ENCODE measurements around the gene POLR2H. TPM values are rescaled to one million over a fixed set of nuclear protein-coding genes. Genes with fewer than 3 reads are reported as not detected.

Gene POLR2H
- total RNA-seq, 1 experiment from 2014 or later, result 265 TPM

- no peak for DNase-seq (ENCODE audit: low read depth)
These were observed 25.7 kb downstream of the POLR2H start for GRCh38 chr3:184387174-184387714.

DNA sequence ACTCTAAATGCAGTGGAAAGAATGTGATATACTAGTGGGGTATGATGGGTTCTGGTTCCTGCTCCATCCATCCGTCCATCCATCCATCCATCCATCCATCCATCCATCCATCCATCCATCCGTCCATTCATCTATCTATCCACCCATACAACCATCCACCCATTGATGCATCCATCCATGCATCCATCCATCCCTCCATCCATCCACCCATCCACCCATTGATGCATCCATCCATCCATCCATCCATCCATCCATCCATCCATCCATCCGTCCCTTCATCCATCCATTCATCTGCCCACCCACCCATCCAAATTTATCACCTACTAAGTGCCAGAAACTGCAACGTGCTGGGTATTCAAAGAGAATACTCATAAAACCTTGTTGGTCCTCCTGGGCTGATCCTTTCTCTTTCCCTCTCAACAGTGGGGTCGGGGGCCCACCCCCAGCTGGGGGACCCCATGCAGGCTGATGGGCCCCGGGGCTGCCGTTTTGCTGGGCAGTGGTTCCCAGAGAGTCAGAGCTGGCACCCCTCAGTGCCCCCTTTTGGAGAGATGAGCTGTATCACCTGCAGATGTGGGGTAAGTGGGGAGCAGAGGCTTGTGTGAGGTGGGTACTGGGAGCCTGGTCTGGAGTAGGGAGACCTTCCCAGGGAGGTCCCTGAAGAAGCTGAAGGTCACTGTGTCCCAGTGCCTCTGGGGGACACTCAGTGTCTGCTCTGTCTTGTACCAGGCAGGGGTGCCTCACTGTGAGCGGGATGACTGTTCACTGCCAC, 26.8 kb downstream of the POLR2H start:
- DNase-seq (ENCODE audit: low read depth), result no peak

DNA sequence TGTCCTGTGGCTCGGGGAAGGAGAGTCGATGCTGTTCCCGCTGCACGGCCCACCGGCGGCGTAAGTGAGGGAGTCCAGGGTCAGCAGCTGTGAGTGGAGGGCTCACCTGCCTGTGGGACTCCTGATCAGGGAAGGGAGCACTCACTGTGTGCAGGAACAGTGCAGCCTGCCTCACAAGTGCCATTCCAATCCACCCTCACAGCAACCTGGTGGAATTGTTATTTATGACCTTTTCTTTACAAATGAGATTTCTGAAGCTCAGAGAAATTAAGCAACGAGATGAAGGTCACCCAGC, 27.4 kb downstream of the POLR2H start:
- no peak for DNase-seq (ENCODE audit: low read depth)

DNA sequence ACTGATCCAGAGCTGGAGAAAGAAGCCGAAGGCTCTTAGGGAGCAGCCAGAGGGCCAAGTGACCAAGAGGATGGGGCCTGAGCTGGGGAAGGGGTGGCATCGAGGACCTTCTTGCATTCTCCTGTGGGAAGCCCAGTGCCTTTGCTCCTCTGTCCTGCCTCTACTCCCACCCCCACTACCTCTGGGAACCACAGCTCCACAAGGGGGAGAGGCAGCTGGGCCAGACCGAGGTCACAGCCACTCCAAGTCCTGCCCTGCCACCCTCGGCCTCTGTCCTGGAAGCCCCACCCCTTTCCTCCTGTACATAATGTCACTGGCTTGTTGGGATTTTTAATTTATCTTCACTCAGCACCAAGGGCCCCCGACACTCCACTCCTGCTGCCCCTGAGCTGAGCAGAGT, 27.9 kb downstream of the POLR2H start:
- no peak for DNase-seq (ENCODE audit: low read depth)

DNA sequence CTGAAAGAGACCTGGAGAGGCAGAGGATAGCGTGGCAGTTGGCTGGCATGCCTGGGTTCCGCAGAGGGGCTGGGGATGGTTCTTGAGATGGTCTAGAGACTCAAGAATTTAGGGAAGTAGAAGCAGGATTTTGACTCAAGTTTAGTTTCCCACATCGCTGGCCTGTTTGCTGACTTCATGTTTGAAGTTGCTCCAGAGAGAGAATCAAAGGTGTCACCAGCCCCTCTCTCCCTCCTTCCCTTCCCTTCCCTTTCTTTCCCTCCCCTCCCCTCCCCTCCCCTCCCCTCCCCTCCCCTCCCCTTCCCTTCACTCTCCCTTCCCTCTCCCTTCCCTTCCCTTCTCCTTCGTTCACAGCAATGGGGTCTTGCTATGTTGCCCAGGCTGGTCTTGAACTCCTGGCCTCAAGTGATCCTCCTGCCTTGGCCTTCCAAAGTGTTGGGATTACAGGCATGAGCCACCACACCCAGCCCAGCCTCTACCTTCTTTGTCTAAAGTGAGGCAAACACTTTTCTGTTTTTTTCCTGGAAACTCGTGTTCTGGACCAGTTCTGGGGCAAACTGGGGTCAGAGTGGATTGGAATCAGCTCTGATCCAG, 28.5 kb downstream of the POLR2H start:
- DNase-seq (ENCODE audit: low read depth), result no peak

DNA sequence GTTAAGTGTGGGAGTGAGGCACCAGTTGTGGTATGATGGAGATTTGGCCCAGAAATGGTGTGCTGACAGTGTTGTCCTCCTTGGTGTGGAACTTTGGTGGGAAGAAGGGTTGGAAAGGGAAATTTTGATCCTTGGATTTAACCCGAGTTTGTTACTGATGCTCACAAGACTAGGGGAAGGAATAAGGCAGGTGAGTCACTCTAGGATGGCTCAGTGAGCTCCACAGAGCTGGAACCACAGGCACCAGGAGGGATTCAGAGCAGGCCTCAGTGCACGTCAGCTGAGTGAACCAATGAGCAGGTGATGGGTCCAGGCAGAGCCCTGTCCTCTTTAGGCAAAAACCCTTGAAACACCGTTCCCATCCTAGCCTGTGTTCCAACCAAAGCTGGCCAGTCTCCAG, 29.8 kb downstream of the POLR2H start:
- no peak for DNase-seq (ENCODE audit: low read depth)

DNA sequence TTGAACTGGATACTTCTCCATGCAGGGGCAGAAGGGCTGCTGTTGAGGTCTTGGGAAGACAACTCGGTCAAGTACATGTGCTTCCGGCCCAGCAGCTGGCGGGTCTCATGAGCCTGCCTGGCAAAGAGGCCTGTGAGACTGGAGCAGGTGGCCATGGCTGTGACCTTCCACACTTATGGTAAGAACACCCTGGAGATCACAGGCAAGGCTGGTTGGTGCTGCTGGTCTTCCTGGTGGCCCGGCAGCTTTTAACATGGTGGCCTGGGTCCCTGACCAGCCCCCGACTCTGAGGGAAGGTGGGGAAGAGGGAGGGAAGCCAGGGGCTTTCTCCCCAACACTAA, 33.8 kb downstream of the POLR2H start:
- no peak for DNase-seq (ENCODE audit: low read depth)

- peak; percentile 90 for DNase-seq (ENCODE audit: low read depth)
These were observed 37.9 kb downstream of the POLR2H start for GRCh38 chr3:184399410-184399809.

DNA sequence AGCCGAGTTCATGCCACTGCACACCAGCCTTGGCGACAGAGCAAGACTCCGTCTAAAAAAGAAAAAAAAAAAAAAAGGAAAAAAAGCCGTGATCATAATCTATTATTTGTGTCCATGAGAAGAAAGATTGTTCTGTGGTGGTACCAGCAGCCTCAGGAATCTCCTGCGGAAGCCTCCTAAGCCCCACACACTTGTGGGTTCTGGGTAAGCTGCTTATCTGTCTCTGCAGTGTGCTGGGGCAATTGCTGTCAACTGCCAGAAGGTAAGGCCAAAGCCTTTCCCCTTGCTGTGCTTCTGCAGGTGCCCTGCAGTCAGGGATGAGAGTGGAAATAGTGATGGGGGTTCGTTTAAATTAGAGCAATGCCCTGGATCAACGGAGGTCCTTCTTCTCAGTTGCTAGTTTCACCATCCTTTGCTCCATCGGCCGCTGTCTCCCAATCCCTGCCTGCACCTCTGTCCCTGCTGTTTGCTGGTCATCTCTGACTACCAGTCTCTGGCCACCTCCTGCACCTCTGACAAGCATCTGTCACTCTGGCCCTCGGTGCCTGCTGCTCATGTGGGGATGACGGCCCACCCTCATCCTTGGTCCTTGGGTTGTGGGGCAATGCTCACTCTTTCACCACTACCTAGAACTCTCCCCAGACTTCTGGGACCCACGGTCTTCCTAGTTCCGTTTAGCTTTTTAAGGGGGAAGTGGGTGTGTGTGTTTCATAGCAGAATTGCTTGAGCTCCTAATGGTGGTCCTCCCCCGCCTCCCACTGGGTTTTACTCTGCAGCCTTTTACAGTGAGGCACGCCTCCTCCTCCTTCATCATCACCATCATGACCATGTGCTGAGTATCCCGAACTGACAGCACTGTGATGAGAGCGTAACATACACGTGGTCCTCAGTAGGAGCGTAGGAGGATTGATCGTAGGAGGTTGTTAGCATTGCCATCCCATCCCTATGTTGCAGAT, 43.8 kb downstream of the POLR2H start:
- DNase-seq (ENCODE audit: low read depth), result no peak

DNA sequence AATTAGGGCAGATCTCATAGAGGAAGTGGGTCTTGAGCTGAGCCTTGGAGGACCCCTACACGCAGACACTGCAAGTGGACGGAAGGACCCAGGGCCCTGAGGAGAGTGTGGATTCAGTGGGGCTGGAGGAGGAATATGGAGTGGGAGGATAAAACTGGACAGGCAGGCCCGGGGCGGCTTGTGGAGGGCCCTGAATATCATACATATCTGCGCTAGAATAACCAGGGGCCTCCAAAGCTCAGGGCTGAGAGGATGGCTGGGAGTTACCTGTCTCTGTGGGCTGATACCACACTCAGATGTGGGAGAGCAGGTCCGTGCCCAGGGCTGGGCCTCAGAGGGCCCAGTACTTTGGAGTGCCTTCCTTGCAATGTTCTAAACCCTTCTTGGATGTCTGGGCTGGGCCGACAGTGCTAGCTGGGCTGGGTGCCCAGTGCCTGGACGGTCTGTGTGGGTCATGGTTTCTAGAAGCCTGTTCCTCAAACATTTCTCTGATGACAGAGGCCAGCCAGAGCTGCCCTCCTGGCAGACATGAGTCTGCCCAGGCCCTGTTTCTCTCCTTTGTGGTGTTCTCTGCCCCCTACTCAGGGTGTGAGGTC, 47.9 kb downstream of the POLR2H start:
- no peak for DNase-seq (ENCODE audit: low read depth)

- DNase-seq (ENCODE audit: low read depth), result no peak
These were observed 48.5 kb downstream of the POLR2H start for GRCh38 chr3:184409946-184410500.

- DNase-seq (ENCODE audit: low read depth), result no peak
These were observed 53.1 kb downstream of the POLR2H start for GRCh38 chr3:184414418-184415202.

DNA sequence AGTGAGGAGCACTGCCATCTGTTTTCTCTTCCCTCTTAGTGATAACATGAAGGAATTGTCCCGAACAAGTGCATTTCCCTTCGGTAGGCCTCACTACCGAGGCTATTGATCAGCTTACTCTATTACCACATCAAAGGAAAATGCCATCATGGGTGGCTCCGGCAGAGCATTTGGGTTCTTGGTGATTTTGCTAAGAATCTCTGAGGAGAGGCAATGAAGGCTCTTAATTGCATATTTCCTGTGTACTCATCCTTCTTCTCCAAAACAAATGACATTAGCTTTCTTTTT, 53.6 kb downstream of the POLR2H start:
- no peak for DNase-seq (ENCODE audit: low read depth)

DNA sequence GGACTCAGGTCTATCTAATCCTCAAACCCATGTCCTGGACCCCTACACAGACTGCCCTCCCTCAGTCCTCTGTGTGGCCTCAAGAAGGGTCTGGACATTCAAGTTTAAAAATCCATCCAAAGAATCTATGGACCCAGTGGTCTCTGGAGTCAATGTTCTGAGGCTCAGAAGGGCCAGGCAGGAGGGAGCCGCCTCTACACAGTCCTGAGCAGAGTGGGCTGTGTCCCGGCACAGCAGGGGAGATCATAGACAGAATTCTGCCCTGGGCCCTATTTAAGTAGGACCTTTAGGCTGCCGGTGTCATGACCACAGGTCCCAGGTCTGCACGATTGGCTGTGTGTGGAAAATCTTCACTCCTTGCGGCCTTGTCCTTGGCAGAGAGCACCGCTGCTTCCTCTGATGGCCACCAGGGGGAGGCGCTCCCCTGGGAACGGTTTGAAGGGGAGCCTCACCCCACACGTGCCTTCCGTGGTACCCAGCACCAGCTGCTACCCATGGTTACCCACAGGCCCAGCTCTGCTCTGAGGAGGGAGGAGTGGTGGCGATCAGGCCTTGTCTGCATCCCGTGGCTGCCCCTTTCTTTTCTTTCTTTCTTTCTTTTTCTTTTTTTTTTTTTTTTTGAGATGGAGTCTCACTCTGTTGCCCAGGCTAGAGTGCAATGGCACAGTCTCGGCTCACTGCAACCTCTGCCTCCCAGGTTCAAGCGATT, 56.3 kb downstream of the POLR2H start:
- peak; percentile 79 for DNase-seq (ENCODE audit: low read depth)

Other genes with a start within 250 kb of the POLR2H start
- gene EIF2B5, start 226.4 kb upstream of the POLR2H start, total RNA-seq (2014; rRNA removed; shearing (Covaris generic)), result 53.5 and 57.9 TPM in 2 replicates
- gene DVL3, start 206.3 kb upstream of the POLR2H start, total RNA-seq (2014; rRNA removed; shearing (Covaris generic)), result 28.1 and 28.3 TPM in 2 replicates
- gene AP2M1, start 186.9 kb upstream of the POLR2H start, total RNA-seq (2014; rRNA removed; shearing (Covaris generic)), result 397 and 510 TPM in 2 replicates
- 26.9 and 28.1 TPM in 2 replicates for gene ABCF3, start 175.5 kb upstream of the POLR2H start, total RNA-seq (2014; rRNA removed; shearing (Covaris generic))
- not detected in 2 replicates for gene VWA5B2, start 132.1 kb upstream of the POLR2H start, total RNA-seq (2014; rRNA removed; shearing (Covaris generic))
- 50.8 and 60.0 TPM in 2 replicates for gene ALG3, start 112.7 kb upstream of the POLR2H start, total RNA-seq (2014; rRNA removed; shearing (Covaris generic))
- 15.7 and 21.5 TPM in 2 replicates for gene EEF1AKMT4, start 112.0 kb upstream of the POLR2H start, total RNA-seq (2014; rRNA removed; shearing (Covaris generic))
- 0.11 and 0.95 TPM in 2 replicates for gene CAMK2N2, start 100.2 kb upstream of the POLR2H start, total RNA-seq (2014; rRNA removed; shearing (Covaris generic))
- not detected in 2 replicates for gene ECE2, start 85.7 kb upstream of the POLR2H start, total RNA-seq (2014; rRNA removed; shearing (Covaris generic))
- 984 and 1,516 TPM in 2 replicates for gene PSMD2, start 62.5 kb upstream of the POLR2H start, total RNA-seq (2014; rRNA removed; shearing (Covaris generic))
- gene EIF4G1, start 47.1 kb upstream of the POLR2H start, total RNA-seq (2014; rRNA removed; shearing (Covaris generic)), result 320 and 355 TPM in 2 replicates
- 23.7 and 28.0 TPM in 2 replicates for gene FAM131A, start 24.1 kb upstream of the POLR2H start, total RNA-seq (2014; rRNA removed; shearing (Covaris generic))
- 3.5 and 4.7 TPM in 2 replicates for gene CLCN2, start 105 bp upstream of the POLR2H start, total RNA-seq (2014; rRNA removed; shearing (Covaris generic))
- not detected in 2 replicates for gene THPO, start 16.5 kb downstream of the POLR2H start, total RNA-seq (2014; rRNA removed; shearing (Covaris generic))
- gene CHRD, start 18.3 kb downstream of the POLR2H start, total RNA-seq (2014; rRNA removed; shearing (Covaris generic)), result 0.11 and 1.6 TPM in 2 replicates
- gene EPHB3, start 200.1 kb downstream of the POLR2H start, total RNA-seq (2014; rRNA removed; shearing (Covaris generic)), result 1.4 and 1.8 TPM in 2 replicates

Measured in Daoy (cell line).